HG03457 (cell line): Measurements from ENCODE around the gene GGT6.
"Not testable (repeated sequence)": the region's sequence is repeated elsewhere in the genome, so short reads cannot be mapped to it uniquely, and the experiment has no call there.

Source experiments
- ATAC-seq: cut with Tn5 transposase; IDR thresholded peaks from one replicate; pipeline ENCODE4 v1.9.1; 2021; ENCODE audit warnings: moderate number of reproducible peaks; ENCODE audit not compliant: unreplicated experiment

The GGT6 gene

DNA sequence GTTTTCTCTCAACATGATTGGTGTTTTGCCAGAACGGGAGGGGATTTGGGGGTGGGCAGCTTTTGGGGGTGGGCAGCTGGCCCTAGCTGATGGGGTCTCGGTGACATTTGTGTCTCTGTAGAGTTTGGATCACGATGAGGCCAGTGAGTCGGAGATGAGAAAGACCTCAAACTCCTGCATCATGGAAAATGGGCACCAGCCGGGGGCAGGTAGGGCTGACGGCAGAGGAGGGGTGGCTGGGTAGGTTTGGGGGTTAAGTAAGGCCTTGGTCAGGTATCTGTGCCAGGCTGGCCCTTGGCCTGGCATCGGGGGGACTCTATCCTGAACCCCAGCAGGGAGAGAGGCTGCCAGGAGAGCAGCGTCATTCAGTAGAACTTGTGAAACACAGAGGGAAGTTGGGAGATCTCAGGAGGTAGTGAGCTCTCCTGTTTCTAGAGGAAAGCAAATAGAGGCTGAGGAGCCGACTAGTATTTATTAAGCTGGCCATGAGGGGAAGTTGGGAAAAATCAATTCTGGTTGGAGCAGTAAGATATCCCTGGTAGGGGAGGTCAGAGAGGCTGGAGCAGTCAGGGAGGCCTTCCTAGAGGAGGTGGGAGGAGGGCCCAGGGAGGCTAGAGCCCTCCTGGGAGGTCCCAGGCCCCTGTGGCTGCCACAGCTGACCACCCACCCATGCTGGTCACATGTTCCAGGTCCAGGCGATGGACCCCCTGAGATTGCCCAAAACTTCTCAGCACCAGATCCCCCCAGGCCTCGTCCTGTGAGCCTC, 32.0 kb upstream of the GGT6 start:
- ATAC-seq: no peak

- ATAC-seq: no peak
Measured at GRCh38 chr17:4591529-4591928, 31.2 kb upstream of the GGT6 start.

DNA sequence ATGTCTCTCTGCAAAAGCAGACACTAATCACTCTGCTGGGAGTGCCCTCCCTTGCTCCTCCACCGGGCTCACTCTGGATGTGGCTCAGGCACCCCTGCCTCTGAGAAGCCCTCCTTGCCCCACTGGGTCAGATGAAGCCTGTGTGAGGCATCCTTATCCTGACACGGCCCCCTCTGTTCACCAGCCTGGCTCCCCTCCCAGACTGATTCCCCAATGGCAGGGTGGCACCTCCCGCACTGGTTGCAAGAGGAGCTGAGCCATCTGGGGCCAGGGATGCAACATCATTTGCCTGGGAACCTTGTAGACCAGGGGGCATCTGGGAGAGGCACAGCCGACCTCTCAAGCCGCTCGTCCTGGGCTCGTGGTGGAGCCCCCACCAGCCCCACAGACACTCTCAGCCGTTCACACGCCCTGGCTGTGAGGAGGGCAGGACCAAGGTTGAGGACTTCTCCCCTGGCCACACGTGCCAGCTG, 30.6 kb upstream of the GGT6 start:
- no peak for ATAC-seq

DNA sequence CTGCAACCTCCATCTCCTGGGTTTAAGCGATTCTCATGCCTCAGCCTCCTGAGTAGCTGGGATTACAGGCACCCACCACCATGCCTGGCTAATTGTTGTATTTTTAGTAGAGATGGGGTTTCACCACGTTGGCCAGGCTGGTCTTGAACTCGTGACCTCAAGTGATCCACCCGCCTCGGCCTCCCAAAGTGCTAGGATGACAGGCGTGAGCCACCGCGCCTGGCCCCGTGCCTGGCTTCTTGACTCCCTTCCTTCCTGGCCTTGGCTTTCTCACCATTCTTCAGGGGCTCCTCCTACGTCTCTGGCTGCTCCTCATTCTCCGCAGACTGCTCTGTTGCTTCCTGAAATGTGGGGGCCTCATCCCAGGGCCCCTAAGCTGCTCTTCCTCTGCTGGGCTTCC, 29.7 kb upstream of the GGT6 start:
- not testable (repeated sequence) for ATAC-seq

GRCh38 chr17:4588898-4589625, 28.7 kb upstream of the GGT6 start:
- no peak for ATAC-seq

DNA sequence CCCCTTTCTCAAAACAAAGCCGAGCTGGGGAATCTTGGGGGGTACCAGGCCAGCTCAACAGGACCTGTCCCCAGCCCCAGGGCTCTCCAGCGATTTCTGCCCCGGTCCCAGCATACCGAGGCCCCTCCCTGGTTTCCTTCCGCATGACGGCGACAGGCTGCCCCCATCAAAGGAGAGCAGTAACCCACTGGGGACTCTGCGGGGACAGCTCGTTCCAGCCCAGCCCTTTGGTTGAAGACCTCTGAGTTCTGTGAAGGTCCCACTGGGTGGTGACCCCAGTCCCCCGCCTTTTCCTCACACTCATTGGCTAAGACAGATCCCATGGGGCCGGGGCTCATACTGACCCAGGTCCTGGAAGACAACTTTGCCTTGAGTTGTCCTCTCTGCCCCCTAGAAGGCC, 28.0 kb upstream of the GGT6 start:
- ATAC-seq: no peak

- ATAC-seq: no peak
Measured at GRCh38 chr17:4587803-4588202, 27.4 kb upstream of the GGT6 start.

- ATAC-seq: no peak
Measured at GRCh38 chr17:4587195-4587594, 26.8 kb upstream of the GGT6 start.

GRCh38 chr17:4586043-4586442, 25.7 kb upstream of the GGT6 start:
- no peak for ATAC-seq

DNA sequence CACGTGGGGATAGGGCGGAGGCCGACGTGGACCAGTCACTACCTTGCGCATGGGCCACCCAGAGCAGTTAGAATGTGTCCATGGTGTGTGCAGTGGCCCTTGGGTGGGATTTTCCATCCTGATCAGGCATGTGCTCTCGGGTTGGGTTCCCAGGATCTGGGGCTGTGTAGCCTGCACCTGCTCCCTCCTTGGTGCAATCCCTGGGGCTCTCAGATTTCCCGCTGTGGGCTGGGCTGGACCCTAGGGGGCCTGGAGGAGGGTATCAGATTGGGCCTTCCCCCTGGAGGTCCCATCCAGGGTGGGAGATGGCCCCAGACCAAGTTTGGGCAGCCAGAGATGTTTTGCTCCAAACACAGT, 25.2 kb upstream of the GGT6 start:
- ATAC-seq: no peak

- no peak for ATAC-seq
Measured at GRCh38 chr17:4584917-4585637, 24.7 kb upstream of the GGT6 start.

GRCh38 chr17:4584101-4584916, 23.9 kb upstream of the GGT6 start, which contains the start of gene SMTNL2:
TSS of gene SMTNL2 (plus strand) at chr17:4584529. CDS start at chr17:4584606, 77 bp downstream.
- ATAC-seq: no peak

- no peak for ATAC-seq
Measured at GRCh38 chr17:4583782-4584100, 23.4 kb upstream of the GGT6 start.

DNA sequence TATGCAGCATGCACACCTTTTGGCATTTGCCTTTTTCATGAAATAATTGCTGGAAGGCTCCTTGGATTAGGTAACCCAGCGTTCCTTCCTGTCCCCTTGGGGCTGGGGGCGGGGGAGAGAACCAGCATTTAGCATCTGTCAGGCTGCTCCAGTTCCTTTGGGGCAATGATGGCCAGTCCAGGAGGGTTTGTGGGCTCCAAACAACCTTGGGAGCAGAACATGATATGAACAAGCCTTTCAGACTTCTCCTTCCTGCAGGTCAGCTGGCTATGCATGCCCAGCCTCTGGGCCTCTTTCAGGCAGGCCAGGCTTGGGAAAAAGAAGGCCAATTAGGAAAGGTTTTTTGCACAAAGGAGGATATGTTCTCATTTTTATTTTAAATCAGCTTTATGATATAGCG, 22.8 kb upstream of the GGT6 start:
- no peak for ATAC-seq

DNA sequence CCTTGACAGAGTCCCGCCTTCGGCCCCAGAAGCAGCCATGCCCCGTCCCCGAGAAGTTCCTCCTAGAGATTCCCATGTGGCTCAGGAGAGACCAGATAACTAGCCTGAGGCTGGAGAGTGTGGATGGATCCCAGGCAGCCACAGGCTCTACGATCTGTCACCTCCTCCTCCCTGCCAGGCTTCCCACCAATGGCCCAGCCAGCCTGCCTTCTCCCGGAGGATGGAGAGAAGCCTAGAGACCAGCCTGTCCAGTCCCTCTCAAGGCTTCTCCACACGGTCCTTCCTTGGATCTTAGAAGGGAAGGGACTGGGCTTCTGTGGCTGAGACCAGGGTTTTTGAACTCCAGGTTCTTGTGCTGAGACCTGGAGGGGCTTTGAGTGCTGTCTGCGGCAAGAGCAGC, 22.3 kb upstream of the GGT6 start:
- ATAC-seq: no peak

- ATAC-seq: no peak
Measured at GRCh38 chr17:4582101-4582501, 21.7 kb upstream of the GGT6 start.

DNA sequence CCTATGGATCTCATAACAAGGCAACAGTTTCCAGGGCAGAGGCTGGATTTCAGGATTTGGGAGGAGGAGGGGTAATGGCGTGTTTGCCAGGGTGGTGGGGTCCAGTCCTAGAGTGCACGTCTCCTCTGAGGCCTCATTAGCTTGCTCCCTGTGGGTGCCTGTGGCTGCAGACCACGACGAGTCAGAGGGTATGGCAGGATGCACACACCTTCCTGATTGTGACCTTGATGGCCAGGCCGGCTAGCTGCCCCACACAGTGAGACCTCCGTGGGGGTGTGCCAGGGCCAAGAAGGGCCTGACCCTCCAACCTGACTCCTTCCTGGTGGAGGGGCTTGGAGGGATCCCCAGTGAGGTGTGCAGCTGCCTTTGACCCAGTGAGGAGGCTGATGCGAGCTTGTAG, 19.9 kb upstream of the GGT6 start:
- ATAC-seq: no peak

DNA sequence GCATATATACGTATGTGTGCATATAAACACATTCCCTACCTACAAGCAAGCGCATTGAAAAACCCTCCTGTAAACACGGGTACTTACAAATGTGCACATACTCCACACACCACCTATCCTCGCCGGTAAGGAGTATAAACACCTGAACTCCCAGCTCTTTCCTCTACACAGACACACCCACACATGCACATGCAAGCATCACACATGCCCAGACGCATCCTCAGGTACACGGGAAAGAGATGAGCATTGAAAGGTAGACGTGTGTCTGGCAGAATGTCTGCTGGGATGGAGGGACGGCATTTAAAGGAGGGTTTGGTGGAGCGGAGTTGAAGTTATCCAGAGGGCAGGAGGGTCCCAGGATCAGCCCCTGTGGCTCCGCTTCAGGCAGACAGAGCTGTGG, 19.3 kb upstream of the GGT6 start:
- ATAC-seq: no peak

- ATAC-seq: not testable (repeated sequence)
Measured at GRCh38 chr17:4578349-4578748, 18.0 kb upstream of the GGT6 start.

- ATAC-seq: no peak
Measured at GRCh38 chr17:4577386-4577993, 17.1 kb upstream of the GGT6 start.
